ENCODE results near the gene NOXA1.

Gene NOXA1

DNA sequence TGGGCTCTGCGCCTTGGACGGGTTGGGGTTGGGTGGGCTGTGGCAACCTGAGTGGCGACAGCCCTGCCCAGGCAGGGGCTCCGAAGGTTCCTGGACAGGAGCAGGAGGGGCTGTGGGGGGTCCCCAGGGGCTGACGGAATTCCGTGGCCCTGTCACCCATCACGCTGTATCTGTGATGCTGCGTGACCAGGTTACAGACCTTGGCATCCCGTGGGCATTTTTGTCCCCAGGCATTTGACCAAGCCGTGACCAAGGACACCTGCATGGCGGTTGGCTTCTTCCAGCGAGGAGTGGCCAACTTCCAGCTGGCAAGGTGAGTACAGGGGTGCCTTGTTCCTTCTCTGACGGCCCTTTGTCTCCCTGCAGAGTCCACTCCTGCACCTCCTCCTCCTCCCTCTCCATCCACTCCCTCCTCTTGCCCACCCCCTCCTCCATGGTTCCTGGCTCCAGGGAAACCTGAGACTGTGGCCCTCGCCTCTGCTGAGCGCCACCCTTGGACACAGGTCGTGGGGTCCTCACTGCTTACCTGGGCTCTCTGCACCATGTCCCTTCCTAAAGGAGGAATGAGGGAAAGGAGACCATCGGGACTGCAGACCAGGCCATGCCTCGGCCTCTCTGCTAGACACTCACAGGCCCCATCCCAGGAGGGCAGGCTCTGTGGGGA is 3.0 kb downstream of the NOXA1 start:
- no peak for DNase-seq (ENCODE audit: extremely low read depth, low read depth)
- TF ChIP-seq, protein P1, sequence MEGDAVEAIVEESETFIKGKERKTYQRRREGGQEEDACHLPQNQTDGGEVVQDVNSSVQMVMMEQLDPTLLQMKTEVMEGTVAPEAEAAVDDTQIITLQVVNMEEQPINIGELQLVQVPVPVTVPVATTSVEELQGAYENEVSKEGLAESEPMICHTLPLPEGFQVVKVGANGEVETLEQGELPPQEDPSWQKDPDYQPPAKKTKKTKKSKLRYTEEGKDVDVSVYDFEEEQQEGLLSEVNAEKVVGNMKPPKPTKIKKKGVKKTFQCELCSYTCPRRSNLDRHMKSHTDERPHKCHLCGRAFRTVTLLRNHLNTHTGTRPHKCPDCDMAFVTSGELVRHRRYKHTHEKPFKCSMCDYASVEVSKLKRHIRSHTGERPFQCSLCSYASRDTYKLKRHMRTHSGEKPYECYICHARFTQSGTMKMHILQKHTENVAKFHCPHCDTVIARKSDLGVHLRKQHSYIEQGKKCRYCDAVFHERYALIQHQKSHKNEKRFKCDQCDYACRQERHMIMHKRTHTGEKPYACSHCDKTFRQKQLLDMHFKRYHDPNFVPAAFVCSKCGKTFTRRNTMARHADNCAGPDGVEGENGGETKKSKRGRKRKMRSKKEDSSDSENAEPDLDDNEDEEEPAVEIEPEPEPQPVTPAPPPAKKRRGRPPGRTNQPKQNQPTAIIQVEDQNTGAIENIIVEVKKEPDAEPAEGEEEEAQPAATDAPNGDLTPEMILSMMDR (IDR thresholded peaks at IDR 0.05; ENCODE audit: low read depth, low read length, missing control alignments), result no peak
- H3K4me3 ChIP-seq (replicated peaks; ENCODE audit: low read depth, low read length), result no peak overlapping the region

DNA sequence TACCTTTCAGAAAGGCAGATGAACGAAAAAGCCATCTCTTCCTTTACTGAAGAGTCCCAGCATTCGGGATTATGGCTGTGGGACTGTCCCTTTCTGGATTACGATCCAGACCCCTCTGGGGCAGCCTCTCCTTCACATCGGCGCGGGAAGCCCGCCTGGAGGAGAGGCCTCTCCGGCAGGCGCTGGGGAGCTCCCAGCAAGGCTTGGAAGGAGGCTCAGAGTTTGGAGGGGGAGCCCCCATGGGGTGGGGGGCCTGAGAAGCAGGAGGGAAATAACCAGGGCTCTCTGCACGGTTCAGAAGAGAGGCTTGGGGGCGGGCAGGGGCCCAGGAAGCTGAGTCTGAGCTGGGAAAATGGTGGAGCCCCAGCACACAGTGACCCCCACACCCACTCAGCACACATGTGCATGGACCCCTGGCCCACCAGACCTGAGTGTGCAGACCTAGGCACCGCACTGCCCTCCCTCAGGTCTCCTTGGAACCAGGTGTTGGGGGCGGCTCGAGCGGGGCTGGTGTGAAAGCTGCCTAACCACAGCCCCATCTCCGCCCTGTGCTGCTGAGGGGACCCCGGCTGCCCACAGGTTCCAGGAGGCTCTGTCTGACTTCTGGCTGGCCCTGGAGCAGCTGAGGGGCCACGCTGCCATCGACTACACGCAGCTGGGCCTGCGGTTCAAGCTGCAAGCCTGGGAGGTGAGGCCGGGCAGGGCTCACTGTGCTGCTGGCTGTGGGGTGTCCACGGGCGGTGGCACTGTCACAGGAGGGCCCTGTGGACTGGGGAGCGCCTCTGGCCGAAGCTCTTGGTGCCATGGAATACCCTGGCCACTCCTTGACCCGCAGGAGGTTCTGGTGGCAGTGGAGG is 4.5 kb downstream of the NOXA1 start:
- H3K4me3 ChIP-seq (replicated peaks; ENCODE audit: low read depth, low read length), result no peak overlapping the region
- TF ChIP-seq, protein P1 (IDR thresholded peaks at IDR 0.05; ENCODE audit: low read depth, low read length, missing control alignments), result no peak

DNA sequence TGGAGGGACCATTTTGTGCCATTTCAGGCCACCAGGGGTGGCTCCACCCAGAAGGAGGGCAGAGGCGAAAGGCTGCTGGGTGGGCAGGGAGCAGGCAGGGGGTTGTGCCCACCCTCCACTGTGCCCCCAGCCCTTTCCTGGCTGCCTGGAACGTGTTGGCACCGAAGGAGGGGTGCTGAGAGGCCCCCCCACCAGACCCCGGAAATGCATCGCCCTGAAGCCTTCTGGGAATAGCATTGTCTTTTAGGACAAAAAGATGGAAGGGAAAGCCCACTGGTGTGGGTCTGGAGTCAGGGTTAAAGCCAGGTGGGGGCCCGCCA is 5.1 kb downstream of the NOXA1 start:
- TF ChIP-seq, protein P1 (IDR thresholded peaks at IDR 0.05; ENCODE audit: low read depth, low read length, missing control alignments), result no peak

More for the DNA sequence above, 4.5 kb downstream of the NOXA1 start:
- DNase-seq (ENCODE audit: extremely low read depth, low read depth), result no peak

DNA sequence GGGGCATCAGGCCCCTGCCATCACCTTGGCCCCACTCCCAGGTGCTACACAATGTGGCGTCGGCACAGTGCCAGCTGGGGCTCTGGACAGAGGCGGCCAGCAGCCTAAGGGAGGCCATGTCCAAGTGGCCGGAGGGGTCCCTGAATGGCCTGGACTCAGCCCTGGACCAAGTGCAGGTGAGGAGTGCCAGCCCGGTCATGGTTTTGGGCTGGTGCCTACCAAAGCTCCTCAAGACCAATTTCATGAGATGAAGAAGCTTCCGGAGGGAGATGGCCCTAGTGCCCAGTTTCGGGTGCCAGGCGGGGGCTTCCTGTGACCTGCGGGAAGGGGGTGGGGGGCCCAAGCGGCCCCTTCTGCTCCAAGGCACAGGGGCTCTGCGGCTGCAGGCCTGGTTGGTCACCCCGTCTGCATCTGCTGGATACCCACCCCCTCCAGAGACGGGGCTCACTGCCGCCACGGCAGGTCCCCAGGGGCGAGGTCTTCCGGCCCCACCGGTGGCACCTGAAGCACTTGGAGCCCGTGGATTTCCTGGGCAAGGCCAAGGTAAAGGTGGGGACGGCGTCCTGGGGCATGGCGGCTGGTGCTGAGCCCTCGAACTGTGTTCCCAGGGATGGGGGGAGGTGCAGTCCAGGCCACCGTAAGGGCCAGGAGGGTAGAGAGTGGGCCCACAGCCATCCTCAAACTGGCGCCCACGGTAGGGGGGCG is 5.8 kb downstream of the NOXA1 start:
- DNase-seq (ENCODE audit: extremely low read depth, low read depth), result no peak
- no peak overlapping the region for H3K4me3 ChIP-seq (replicated peaks; ENCODE audit: low read depth, low read length)
- TF ChIP-seq, protein P1 (IDR thresholded peaks at IDR 0.05; ENCODE audit: low read depth, low read length, missing control alignments), result no peak

More for the DNA sequence above, 5.1 kb downstream of the NOXA1 start:
- no peak for DNase-seq (ENCODE audit: extremely low read depth, low read depth)
- H3K4me3 ChIP-seq (replicated peaks; ENCODE audit: low read depth, low read length), result no peak overlapping the region

DNA sequence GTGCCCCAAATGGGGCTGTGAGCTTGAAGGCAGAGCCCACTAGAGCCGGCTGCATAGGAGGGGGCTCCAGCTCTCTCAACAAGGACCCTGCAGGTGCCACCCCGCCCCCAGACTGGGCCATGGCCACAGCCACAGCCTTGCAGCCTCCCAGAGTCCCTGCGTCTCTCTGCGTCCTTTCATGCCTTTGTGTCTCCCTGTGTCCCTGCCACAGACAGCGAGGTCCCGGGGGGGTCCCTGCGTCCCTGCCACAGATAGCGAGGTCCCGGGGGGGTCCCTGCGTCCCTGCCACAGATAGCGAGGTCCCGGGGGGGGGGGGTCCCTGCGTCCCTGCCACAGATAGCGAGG is 6.3 kb downstream of the NOXA1 start:
- no peak overlapping the region for H3K4me3 ChIP-seq (replicated peaks; ENCODE audit: low read depth, low read length)
- TF ChIP-seq, protein P1 (IDR thresholded peaks at IDR 0.05; ENCODE audit: low read depth, low read length, missing control alignments), result no peak
- no peak for DNase-seq (ENCODE audit: extremely low read depth, low read depth)

DNA sequence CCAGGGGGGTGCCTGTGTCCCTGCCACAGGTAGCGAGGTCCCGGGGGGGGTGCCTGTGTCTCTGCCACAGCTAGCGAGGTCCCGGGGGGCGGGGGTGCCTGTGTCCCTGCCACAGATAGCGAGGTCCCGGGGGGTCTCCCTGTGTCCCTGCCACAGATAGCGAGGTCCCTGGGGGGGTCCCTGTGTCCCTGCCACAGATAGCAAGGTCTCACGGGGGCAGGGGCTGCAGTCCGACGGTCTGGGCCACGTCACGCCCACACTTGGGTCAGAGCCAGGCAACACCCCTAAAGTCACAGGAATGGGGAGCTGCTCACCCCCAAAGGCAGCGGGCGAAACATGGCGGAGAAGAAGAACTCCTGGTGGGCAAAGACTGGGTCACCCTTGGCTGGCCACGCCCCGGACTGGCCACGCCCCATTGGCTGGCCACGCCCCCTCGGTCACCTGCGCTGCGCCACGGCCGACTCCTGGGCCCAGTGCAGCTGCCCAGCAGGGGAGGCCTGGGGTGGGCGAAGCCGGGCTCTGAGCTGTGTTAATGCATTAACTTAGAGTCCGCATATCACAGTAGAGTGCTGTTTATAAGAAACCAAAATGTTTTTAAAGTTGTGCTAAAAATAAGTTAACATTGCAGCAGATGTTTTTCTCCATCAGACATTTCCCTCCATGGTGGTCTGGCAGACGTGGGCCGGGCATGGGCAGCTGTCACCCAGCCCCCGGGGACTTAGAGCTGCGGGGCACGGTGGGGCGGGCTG is 7.0 kb downstream of the NOXA1 start:
- DNase-seq (ENCODE audit: extremely low read depth, low read depth), result no peak
- no peak overlapping the region for H3K4me3 ChIP-seq (replicated peaks; ENCODE audit: low read depth, low read length)
- TF ChIP-seq, protein P1 (IDR thresholded peaks at IDR 0.05; ENCODE audit: low read depth, low read length, missing control alignments), result no peak
